ENCODE measurements around the gene AMOT. TPM values are rescaled to one million over a fixed set of nuclear protein-coding genes. Genes with fewer than 3 reads are reported as not detected.

AMOT gene
- total RNA-seq, 1 experiment from 2014 or later, result 4.0 TPM

- Histone ChIP-seq H3K27me3 (ENCODE audit: control insufficient read depth, insufficient read depth, low read length) (no peaks in the 10 kb centered on the region), H3K36me3 (ENCODE audit: control insufficient read depth, insufficient read depth, low read length) (no peaks in the 10 kb centered on the region), H3K9me3 (ENCODE audit: control insufficient read depth, insufficient read depth, low read depth, low read length) (no peaks in the 10 kb centered on the region), H3K4me3 (ENCODE audit: low read depth in 2 of 2, low read length in 2 of 2) (no peak overlapping the region), H3K27ac (ENCODE audit: low read length) (no peak overlapping the region), H3K4me1 (ENCODE audit: control insufficient read depth, insufficient read depth, low read length) (no peaks in the 10 kb centered on the region)
- no peak for TF ChIP-seq REST (IDR thresholded peaks at IDR 0.05; ENCODE audit: insufficient read depth in 1 of 2, low read depth in 2 of 2, low read length in 1 of 2)
- TF ChIP-seq POLR2AphosphoS5 (IDR thresholded peaks at IDR 0.05; ENCODE audit: low read depth, low read length), result no peak
- TF ChIP-seq TCF7L2 (IDR thresholded peaks at IDR 0.05; ENCODE audit: low read depth, low read length), result no peak
- TF ChIP-seq, protein P1, sequence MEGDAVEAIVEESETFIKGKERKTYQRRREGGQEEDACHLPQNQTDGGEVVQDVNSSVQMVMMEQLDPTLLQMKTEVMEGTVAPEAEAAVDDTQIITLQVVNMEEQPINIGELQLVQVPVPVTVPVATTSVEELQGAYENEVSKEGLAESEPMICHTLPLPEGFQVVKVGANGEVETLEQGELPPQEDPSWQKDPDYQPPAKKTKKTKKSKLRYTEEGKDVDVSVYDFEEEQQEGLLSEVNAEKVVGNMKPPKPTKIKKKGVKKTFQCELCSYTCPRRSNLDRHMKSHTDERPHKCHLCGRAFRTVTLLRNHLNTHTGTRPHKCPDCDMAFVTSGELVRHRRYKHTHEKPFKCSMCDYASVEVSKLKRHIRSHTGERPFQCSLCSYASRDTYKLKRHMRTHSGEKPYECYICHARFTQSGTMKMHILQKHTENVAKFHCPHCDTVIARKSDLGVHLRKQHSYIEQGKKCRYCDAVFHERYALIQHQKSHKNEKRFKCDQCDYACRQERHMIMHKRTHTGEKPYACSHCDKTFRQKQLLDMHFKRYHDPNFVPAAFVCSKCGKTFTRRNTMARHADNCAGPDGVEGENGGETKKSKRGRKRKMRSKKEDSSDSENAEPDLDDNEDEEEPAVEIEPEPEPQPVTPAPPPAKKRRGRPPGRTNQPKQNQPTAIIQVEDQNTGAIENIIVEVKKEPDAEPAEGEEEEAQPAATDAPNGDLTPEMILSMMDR (IDR thresholded peaks at IDR 0.05), result no peak
- TF ChIP-seq SIN3A (IDR thresholded peaks at IDR 0.05; ENCODE audit: borderline replicate concordance, insufficient read depth, low read depth, low read length), result no peak
- in situ Hi-C loops (cut with HindIII; ENCODE audit: low pct_unique_long_range_greater_than_20kb, low sequenced_read_pairs) (no loop called here), intact Hi-C loops (cut with micrococcal nuclease; ENCODE audit: unreplicated experiment) (no loop called here)
- ChIA-PET CTCF (no interaction called here), POLR2A (no interaction called here)
- DNase-seq (ENCODE audit: low read depth, low spot score) (no peak), ATAC-seq (no peak)
- no TSS peak for BruUV-seq (replicated peaks)
Measured at GRCh38 chrX:112866175-112866574, 25.5 kb upstream of the AMOT start.

GRCh38 chrX:112865464-112866025 is 24.9 kb upstream of the AMOT start:
- Histone ChIP-seq H3K4me1 (ENCODE audit: control insufficient read depth, insufficient read depth, low read length) (no peaks in the 10 kb centered on the region), H3K27me3 (ENCODE audit: control insufficient read depth, insufficient read depth, low read length) (no peaks in the 10 kb centered on the region), H3K27ac (ENCODE audit: low read length) (no peak overlapping the region), H3K4me3 (ENCODE audit: low read depth in 2 of 2, low read length in 2 of 2) (no peak overlapping the region), H3K9me3 (ENCODE audit: control insufficient read depth, insufficient read depth, low read depth, low read length) (no peaks in the 10 kb centered on the region), H3K36me3 (ENCODE audit: control insufficient read depth, insufficient read depth, low read length) (no peaks in the 10 kb centered on the region)
- in situ Hi-C loops (cut with HindIII; ENCODE audit: low pct_unique_long_range_greater_than_20kb, low sequenced_read_pairs) (no loop called here), intact Hi-C loops (cut with micrococcal nuclease; ENCODE audit: unreplicated experiment) (no loop called here)
- BruUV-seq (replicated peaks), result no TSS peak
- POLR2A ChIA-PET, result no interaction called here
- ATAC-seq, result no peak
- no peak for DNase-seq (ENCODE audit: low read depth, low spot score)
- TF ChIP-seq REST (IDR thresholded peaks at IDR 0.05; ENCODE audit: insufficient read depth in 1 of 2, low read depth in 2 of 2, low read length in 1 of 2) (no peak), TCF7L2 (IDR thresholded peaks at IDR 0.05; ENCODE audit: low read depth, low read length) (no peak), POLR2AphosphoS5 (IDR thresholded peaks at IDR 0.05; ENCODE audit: low read depth, low read length) (no peak)
- TF ChIP-seq, protein P1 (IDR thresholded peaks at IDR 0.05), result no peak
- CTCF ChIA-PET, result no interaction called here

All from Panc1 (cell line).